ENCODE results near the gene CATSPERD. TPM values are rescaled to one million over a fixed set of nuclear protein-coding genes. Genes with fewer than 3 reads are reported as not detected.

The CATSPERD gene
- total and polyA plus RNA-seq, 2 of the 4 experiments (the other 2 are of a cell fraction): not detected

DNA sequence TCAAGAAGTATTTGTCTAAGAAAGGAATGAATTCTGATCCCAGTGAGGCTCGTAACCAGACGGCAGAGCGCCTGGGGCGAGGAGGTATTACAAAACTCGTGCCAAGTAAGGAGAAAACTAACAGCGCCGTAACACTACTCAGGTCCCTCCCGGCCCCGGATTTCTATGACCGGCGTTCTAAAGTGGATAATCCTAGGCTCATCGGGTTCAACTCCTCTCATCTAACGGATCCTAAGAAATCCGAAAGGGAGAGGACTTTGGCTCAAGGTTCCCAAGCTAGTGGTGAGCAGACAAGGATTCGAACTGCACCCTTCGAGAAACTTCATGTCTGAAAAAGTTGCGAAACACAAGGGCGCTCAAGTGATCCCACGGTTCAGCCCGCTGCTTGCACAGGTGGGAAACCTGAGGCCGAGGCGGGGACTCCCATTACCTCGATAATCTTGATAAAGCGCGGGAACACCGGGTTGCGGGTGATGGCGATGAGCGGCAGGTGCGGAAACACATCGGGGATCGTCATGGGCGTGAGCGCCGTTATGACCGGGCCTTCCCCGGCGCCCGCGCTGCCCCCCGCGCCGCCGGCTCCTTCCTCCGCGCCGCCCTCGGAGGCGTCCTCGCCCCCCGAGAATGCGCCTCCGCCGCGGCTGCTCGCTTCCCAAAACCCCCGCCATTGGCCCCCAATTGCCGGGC lies 1.0 kb upstream of the CATSPERD start:
- peak overlapping the region; percentile 74 for H3K27ac ChIP-seq (ENCODE audit: insufficient read depth, low read length)
- peak overlapping the region; percentile 93 for H3K4ac ChIP-seq (ENCODE audit: low read depth, low read length)
- peak; percentile 13 for DNase-seq
- peak overlapping the region; percentile 94 for H3K4me2 ChIP-seq (ENCODE audit: low read depth, low read length)
- H2BK5ac ChIP-seq (ENCODE audit: low read depth, low read length, poor library complexity, severe bottlenecking): peak overlapping the region; percentile 79
- in situ Hi-C loops (cut with MboI; ENCODE audit: low sequenced_read_pairs): no loop called here
- intact Hi-C loops (cut with micrococcal nuclease): no loop called here
- peak overlapping the region; percentile 71 for H2BK120ac ChIP-seq (ENCODE audit: low read depth, low read length)
- peaks cover 6% of the 10 kb centered on the region for H3K36me3 ChIP-seq (ENCODE audit: control insufficient read depth, insufficient read depth, low read length)
- POLR2A ChIA-PET (ENCODE audit: unreplicated experiment): no interaction called here
- ATAC-seq (ENCODE audit: low read depth): no peak
- H3K27me3 ChIP-seq (ENCODE audit: control insufficient read depth, insufficient read depth, low read length): no peaks in the 10 kb centered on the region
- no peaks in the 10 kb centered on the region for H3K9me3 ChIP-seq (ENCODE audit: control insufficient read depth, insufficient read depth, low read length)
- H3K23ac ChIP-seq (ENCODE audit: low read depth, low read length): peak overlapping the region; percentile 89
- H2BK20ac ChIP-seq (ENCODE audit: low read depth, low read length): peak overlapping the region; percentile 64
- H3K4me3 ChIP-seq (ENCODE audit: insufficient read depth, low read depth, low read length): peak overlapping the region; percentile 49
- H3K18ac ChIP-seq (ENCODE audit: low read depth, low read length): no peak overlapping the region
- CTCF ChIA-PET: interaction anchor here (0.6 to 1.2 kb wide), 2 partner anchors 9 to 33 kb away, joined by 4 to 7 read pairs; no protein-coding TSS in a partner anchor
- peaks cover 0 to 27% of the 10 kb centered on the region in 2 experiments; a peak in 2 of 4 replicates for H3K79me1 ChIP-seq (ENCODE audit: low read depth in 1 of 2, low read length in 2 of 2)
- dilution Hi-C loops (cut with HindIII; ENCODE audit: low sequenced_read_pairs, unreplicated experiment): no loop called here
- H4K20me1 ChIP-seq (ENCODE audit: insufficient read depth, low read length): peaks cover 35% of the 10 kb centered on the region
- peaks cover 9% of the 10 kb centered on the region for H3K9me1 ChIP-seq (ENCODE audit: insufficient read depth, low read length)
- H3K4me1 ChIP-seq (ENCODE audit: control insufficient read depth, insufficient read depth, low read length): peaks cover 4% of the 10 kb centered on the region
- no peak for TF ChIP-seq CTCF (conservative IDR thresholded peaks at IDR 0.05; ENCODE audit: low read depth, low read length)
- peak; percentile 86 for TF ChIP-seq CEBPB (IDR thresholded peaks at IDR 0.05; ENCODE audit: low read depth, low read length)
- H2AFZ ChIP-seq (replicated peaks; ENCODE audit: low read length, poor library complexity): peak overlapping the region; percentile 100
- H3K9ac ChIP-seq (ENCODE audit: low read depth, low read length): peak overlapping the region; percentile 89
- peak overlapping the region; percentile 94 for H2AK9ac ChIP-seq (replicated peaks; ENCODE audit: low read depth, low read length, poor library complexity)
- peak overlapping the region; percentile 93 for H3K14ac ChIP-seq (replicated peaks; ENCODE audit: low read depth, low read length)
- peak overlapping the region; percentile 78 for H4K91ac ChIP-seq (ENCODE audit: insufficient read depth, low read depth, low read length)
- peak overlapping the region; percentile 86; the same call in 1 of the 3 replicates for H2BK15ac ChIP-seq (ENCODE audit: low read depth, low read length)
- BruUV-seq (replicated peaks): TSS peak; percentile 54
- 0% methylated on average over 33 of the region's 58 CpGs; no CpG with 5 or more reads in 1 of the 2 experiments for WGBS, 2 experiments (ENCODE audit: extremely low coverage in 2 of 2, insufficient read length in 1 of 2)
- H4K8ac ChIP-seq (ENCODE audit: low read depth in 2 of 2, low read length in 2 of 2): peak overlapping the region; percentile 49 to 81; a peak in 3 of 4 replicates
- peak overlapping the region; percentile 48 for H3K56ac ChIP-seq (ENCODE audit: extremely low read depth, insufficient read depth, low read length)
- peak overlapping the region; percentile 78 for H2AK5ac ChIP-seq (ENCODE audit: low read depth, low read length)
- H4K5ac ChIP-seq (ENCODE audit: low read depth, low read length): peak overlapping the region; percentile 14; the same call in 1 of the 2 replicates
